GM21717 (cell line): ENCODE results near the gene PIGU.
A peak's percentile ranks its signal among the peaks of the same experiment; 100 is the strongest.
"Not testable (repeated sequence)": the region's sequence is repeated elsewhere in the genome, so short reads cannot be mapped to it uniquely, and the experiment has no call there.

Experiments
- ATAC-seq: cut with Tn5 transposase; IDR thresholded peaks from one replicate; pipeline ENCODE4 v1.9.1; 2021; ENCODE audit warnings: mild to moderate bottlenecking, moderate library complexity; ENCODE audit not compliant: unreplicated experiment

PIGU gene

GRCh38 chr20:34676642-34677373 is at the start of gene PIGU:
PIGU (minus strand) TSS chr20:34677092; CDS start chr20:34677085, 7 bp downstream.
- ATAC-seq, result peak; percentile 93

- ATAC-seq, result no peak
Observed at GRCh38 chr20:34724172-34724571, 47.3 kb upstream of the PIGU start.

GRCh38 chr20:34722560-34722959 is 45.7 kb upstream of the PIGU start:
- not testable (repeated sequence) for ATAC-seq

- ATAC-seq, result no peak
Observed at GRCh38 chr20:34720266-34720665, 43.4 kb upstream of the PIGU start.

- ATAC-seq, result peak; percentile 68
Observed at GRCh38 chr20:34719242-34720017, 42.5 kb upstream of the PIGU start.

GRCh38 chr20:34717230-34718095 is 40.6 kb upstream of the PIGU start:
- no peak for ATAC-seq

- no peak for ATAC-seq
Observed at GRCh38 chr20:34716921-34717229, 40.0 kb upstream of the PIGU start.

- ATAC-seq, result no peak
Observed at GRCh38 chr20:34715384-34715783, 38.5 kb upstream of the PIGU start.

- not testable (repeated sequence) for ATAC-seq
Observed at GRCh38 chr20:34713944-34714515, 37.1 kb upstream of the PIGU start.

- ATAC-seq, result no peak
Observed at GRCh38 chr20:34713194-34713943, 36.5 kb upstream of the PIGU start.

- no peak for ATAC-seq
Observed at GRCh38 chr20:34712525-34713192, 35.8 kb upstream of the PIGU start.

GRCh38 chr20:34711813-34712430 is 35.0 kb upstream of the PIGU start:
- no peak for ATAC-seq

- no peak for ATAC-seq
Observed at GRCh38 chr20:34710861-34711574, 34.1 kb upstream of the PIGU start.

- no peak for ATAC-seq
Observed at GRCh38 chr20:34710568-34710839, 33.6 kb upstream of the PIGU start.

- peak; percentile 28 for ATAC-seq
Observed at GRCh38 chr20:34709831-34710567, 33.1 kb upstream of the PIGU start.

GRCh38 chr20:34709044-34709830 is 32.3 kb upstream of the PIGU start:
- ATAC-seq, result peak; percentile 37

- ATAC-seq, result peak; percentile 4
Observed at GRCh38 chr20:34708621-34709043, 31.7 kb upstream of the PIGU start.
